ENCODE data around the gene CD80.

- no peak for TF ChIP-seq ZFP3 (CRISPR knock-in tag; IDR thresholded peaks at IDR 0.05)
- no peak for TF ChIP-seq ZNF565 (CRISPR knock-in tag; conservative IDR thresholded peaks at IDR 0.05; ENCODE audit: low read depth)
- TF ChIP-seq RARB (CRISPR knock-in tag; IDR thresholded peaks at IDR 0.05), result no peak
- no peak for TF ChIP-seq ZFP30 (CRISPR knock-in tag; IDR thresholded peaks at IDR 0.05)
- TF ChIP-seq, protein P1, sequence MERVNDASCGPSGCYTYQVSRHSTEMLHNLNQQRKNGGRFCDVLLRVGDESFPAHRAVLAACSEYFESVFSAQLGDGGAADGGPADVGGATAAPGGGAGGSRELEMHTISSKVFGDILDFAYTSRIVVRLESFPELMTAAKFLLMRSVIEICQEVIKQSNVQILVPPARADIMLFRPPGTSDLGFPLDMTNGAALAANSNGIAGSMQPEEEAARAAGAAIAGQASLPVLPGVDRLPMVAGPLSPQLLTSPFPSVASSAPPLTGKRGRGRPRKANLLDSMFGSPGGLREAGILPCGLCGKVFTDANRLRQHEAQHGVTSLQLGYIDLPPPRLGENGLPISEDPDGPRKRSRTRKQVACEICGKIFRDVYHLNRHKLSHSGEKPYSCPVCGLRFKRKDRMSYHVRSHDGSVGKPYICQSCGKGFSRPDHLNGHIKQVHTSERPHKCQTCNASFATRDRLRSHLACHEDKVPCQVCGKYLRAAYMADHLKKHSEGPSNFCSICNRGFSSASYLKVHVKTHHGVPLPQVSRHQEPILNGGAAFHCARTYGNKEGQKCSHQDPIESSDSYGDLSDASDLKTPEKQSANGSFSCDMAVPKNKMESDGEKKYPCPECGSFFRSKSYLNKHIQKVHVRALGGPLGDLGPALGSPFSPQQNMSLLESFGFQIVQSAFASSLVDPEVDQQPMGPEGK (CRISPR knock-in tag; IDR thresholded peaks at IDR 0.05; ENCODE audit: borderline replicate concordance), result no peak
- TF ChIP-seq ZC3H10 (CRISPR knock-in tag; IDR thresholded peaks at IDR 0.05), result no peak
- TF ChIP-seq GLIS3 (CRISPR knock-in tag; IDR thresholded peaks at IDR 0.05), result no peak
- no peak for TF ChIP-seq SNAI2 (CRISPR knock-in tag; IDR thresholded peaks at IDR 0.05)
Observed at GRCh38 chr3:119500265-119500664, 59.1 kb downstream of the CD80 start.
